SK-N-MC (cell line): ENCODE data around the gene ZNF860.
"Not testable (repeated sequence)": the region's sequence is repeated elsewhere in the genome, so short reads cannot be mapped to it uniquely, and the experiment has no call there.

ENCODE experiments used
- DNase-seq: peaks from one replicate; pipeline ENCODE4 v3.0.0-alpha.2; 2011; ENCODE audit warnings: low read depth, low spot score
- H3K27ac ChIP-seq: fragments of 200-600 bp; sonication (generic); 2 replicates; pipeline ENCODE4 v1.5.1; 2016; ENCODE audit warnings: mixed run types
- H3K36me3 ChIP-seq: fragments of 200-600 bp; sonication (generic); 2 replicates; pipeline ENCODE4 v1.6.1; 2017; ENCODE audit warnings: antibody characterized with exemption, low read length, mixed read lengths; ENCODE audit not compliant: insufficient read depth
- H3K4me3 ChIP-seq: fragments of 200-600 bp; sonication (generic); 2 replicates; pipeline ENCODE4 v1.5.1; 2016
- H3K9ac ChIP-seq: fragments of 200-600 bp; sonication (generic); 2 replicates; pipeline ENCODE4 v1.8.0; 2017; ENCODE audit warnings: mixed run types, mixed read lengths; ENCODE audit not compliant: insufficient read length
- H3K9me3 ChIP-seq: fragments of 200-600 bp; sonication (generic); 2 replicates; pipeline ENCODE4 v1.6.1; 2017; ENCODE audit warnings: low read depth, mild to moderate bottlenecking, antibody characterized with exemption, low read length, moderate library complexity, mixed read lengths
- EZH2 ChIP-seq: fragments of 200-600 bp; sonication (generic); IDR thresholded peaks from one replicate; pipeline ENCODE4 v1.6.1; 2017; ENCODE audit warnings: antibody characterized with exemption
- FOXP2 ChIP-seq: optimal IDR thresholded peaks from 2 replicates; pipeline ENCODE3; 2011; ENCODE audit warnings: mild to moderate bottlenecking, moderate library complexity; ENCODE audit not compliant: insufficient read depth; ENCODE audit errors: extremely low read length, control extremely low read depth
- POLR2AphosphoS5 ChIP-seq: IDR thresholded peaks from 2 replicates; pipeline ENCODE4 v1.6.1; 2012; ENCODE audit warnings: mild to moderate bottlenecking, low read depth, low read length, borderline replicate concordance

The ZNF860 gene

DNA sequence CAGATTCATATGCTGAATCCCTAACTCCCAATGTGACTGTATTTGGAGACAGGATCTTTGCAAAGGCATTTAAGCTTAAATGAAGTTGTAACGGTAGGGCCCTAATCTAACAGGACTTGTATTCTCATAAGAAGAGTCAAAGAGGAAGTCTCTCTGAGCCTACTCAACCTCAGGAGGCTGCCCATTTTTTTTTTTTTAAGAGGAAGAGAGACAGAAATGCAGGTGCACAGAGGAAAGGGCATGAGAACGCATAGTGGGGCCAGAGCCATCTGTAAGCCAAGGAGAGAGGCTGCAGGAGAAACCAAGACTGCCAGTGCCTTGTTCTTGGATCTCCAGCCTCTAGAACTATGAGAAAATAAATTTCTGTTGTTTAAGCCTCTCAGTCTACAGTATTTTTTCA, 28.4 kb downstream of the ZNF860 start:
- Histone ChIP-seq H3K27ac (no peak overlapping the region), H3K9ac (no peak overlapping the region), H3K9me3 (no peaks in the 10 kb centered on the region), H3K36me3 (no peaks in the 10 kb centered on the region), H3K4me3 (no peak overlapping the region)
- TF ChIP-seq EZH2: no peak
- TF ChIP-seq FOXP2: no peak
- TF ChIP-seq POLR2AphosphoS5: no peak
- no peak for DNase-seq

DNA sequence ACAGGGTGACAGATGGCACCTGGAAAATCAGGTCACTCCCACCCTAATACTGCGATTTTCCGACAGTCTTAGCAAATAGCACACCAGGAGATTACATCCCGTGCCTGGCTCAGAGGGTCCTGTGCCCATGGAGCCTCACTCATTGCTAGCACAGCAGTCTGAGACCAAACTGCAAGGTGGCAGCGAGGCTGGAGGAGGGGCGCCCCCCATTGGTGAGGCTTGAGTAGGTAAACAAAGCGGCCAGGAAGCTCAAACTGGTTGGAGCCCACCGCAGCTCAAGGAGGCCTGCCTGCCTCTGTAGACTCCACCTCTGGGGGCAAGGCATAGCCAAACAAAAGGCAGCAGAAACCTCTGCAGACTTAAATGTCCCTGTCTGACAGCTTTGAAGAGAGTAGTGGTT, 29.1 kb downstream of the ZNF860 start:
- H3K9ac ChIP-seq, H3K9me3 ChIP-seq, H3K27ac ChIP-seq, H3K4me3 ChIP-seq, DNase-seq, H3K36me3 ChIP-seq: not testable (repeated sequence)

DNA sequence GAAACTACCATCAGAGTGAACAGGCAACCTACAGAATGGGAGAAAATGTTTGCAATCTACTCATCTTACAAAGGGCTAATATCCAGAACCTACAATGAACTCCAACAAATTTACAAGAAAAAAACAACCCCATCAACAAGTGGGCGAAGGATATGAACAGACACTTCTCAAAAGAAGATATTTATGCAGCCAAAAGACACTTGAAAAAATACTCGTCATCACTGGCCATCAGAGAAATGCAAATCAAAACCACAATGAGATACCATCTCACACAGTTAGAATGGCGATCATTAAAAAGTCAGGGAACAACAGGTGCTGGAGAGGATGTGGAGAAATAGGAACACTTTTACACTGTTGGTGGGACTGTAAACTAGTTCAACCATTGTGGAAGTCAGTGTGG, 34.1 kb downstream of the ZNF860 start:
- H3K36me3 ChIP-seq, H3K27ac ChIP-seq, H3K9ac ChIP-seq, H3K4me3 ChIP-seq, DNase-seq, H3K9me3 ChIP-seq: not testable (repeated sequence)

DNA sequence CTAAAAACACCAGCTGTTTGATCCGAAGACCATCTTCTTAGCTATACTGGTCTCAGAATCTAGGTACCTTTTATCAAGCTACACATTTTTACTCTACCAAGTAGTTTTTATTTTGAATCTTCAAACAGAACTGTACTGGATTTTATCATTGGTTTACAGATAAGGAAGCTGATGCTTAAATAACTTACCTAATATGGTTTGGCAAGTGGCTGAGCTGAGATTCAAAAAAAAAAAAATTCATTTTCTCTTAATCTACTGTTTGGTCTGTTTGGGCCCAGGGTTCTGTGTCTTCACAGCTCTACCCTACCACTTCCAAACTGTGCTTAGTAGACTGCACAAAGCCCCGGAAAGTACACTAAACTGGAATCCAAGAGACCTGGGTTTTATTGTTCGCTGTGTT, 35.7 kb downstream of the ZNF860 start:
- no peak for TF ChIP-seq EZH2
- no peak for TF ChIP-seq POLR2AphosphoS5
- TF ChIP-seq FOXP2: no peak
- H3K4me3 ChIP-seq: no peak overlapping the region
- no peaks in the 10 kb centered on the region for H3K9me3 ChIP-seq
- no peak for DNase-seq
- H3K9ac ChIP-seq: no peak overlapping the region
- no peaks in the 10 kb centered on the region for H3K36me3 ChIP-seq
- no peak overlapping the region for H3K27ac ChIP-seq

DNA sequence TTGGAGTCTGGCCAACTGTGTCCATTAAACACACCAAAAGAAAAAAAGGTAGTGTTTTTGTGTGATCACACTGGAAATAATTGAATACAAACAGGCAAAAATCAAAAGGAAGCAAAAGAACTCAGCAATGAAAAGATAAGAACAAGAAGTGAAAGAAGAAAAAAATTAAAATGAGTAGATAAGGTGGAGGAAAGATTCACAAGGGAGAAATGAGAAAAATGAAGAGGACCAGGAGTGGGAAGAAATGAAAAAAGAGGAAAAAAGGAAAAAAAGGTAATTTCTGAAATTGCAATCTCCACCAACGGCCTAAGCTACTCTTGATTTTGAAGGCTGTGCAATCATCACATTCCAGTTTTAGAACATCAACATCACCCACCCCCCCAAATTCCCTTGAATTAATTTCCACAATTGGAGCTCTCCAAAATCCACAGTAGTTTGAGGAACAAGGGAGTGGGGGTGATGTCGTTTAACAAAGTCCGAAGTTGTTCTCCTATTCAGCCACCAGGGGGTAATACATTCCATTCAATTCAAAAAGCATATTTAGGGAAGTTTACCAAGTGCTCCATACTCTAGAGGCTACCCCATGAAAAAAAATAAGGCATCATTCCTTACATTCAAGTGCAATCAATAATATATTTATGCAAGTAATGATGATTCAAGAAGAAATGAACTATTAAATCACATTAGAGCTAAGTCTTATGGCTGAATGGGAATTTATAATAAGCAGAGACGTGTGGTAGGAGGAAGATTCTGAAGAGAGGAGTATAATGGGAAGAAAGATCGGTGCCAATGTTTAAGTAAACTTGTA, 37.4 kb downstream of the ZNF860 start:
- H3K27ac ChIP-seq: no peak overlapping the region
- no peak for DNase-seq

DNA sequence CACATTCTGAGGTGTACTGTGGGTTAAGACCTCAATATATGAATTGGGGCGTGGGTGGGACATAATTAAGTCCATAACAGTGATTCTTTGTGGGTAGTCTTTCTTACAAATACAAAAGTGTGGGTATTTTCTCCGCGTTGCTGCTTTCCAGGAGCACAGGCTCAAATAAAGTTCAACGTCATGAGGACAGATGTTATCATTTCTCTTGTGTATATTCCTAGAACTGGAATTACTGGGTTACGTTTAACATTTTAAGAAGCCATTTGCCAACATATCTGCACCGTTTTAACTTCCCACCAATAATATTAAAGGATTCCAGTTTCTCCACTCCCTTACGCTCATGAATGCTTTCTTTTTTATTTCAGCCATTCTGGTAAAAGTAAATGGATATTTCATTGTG, 39.6 kb downstream of the ZNF860 start:
- no peak for DNase-seq
- Histone ChIP-seq H3K36me3 (no peaks in the 10 kb centered on the region), H3K9ac (no peak overlapping the region), H3K27ac (no peak overlapping the region), H3K9me3 (no peaks in the 10 kb centered on the region), H3K4me3 (no peak overlapping the region)
- TF ChIP-seq EZH2: no peak
- no peak for TF ChIP-seq POLR2AphosphoS5
- TF ChIP-seq FOXP2: no peak

More for the DNA sequence above, 37.4 kb downstream of the ZNF860 start:
- Histone ChIP-seq H3K4me3 (no peak overlapping the region), H3K9me3 (no peaks in the 10 kb centered on the region), H3K9ac (no peak overlapping the region), H3K36me3 (no peaks in the 10 kb centered on the region)
- TF ChIP-seq EZH2: no peak

DNA sequence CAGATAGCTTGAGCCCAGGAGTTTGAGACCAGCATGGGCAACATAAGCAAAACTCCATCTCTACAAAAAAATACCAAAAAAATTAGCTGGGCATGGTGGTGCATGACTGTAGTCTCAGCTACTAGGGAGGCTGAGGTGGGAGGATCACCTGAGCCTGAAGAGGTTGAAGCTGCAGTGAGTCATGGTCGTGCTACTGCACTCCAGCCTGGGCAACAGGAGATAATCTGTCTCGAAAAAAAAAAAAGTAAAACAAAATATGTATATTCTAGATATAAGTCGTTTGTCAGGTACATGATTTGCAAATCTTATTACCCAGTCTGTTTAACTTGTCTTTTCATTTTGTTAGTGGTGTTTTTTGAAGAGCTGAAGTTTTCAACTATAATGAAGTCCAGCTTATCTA, 40.2 kb downstream of the ZNF860 start:
- H3K27ac ChIP-seq: no peak overlapping the region
- H3K36me3 ChIP-seq: no peaks in the 10 kb centered on the region
- H3K4me3 ChIP-seq: no peak overlapping the region
- no peak overlapping the region for H3K9ac ChIP-seq
- H3K9me3 ChIP-seq: no peaks in the 10 kb centered on the region
- DNase-seq: no peak
- TF ChIP-seq FOXP2 (no peak), POLR2AphosphoS5 (no peak), EZH2 (no peak)

DNA sequence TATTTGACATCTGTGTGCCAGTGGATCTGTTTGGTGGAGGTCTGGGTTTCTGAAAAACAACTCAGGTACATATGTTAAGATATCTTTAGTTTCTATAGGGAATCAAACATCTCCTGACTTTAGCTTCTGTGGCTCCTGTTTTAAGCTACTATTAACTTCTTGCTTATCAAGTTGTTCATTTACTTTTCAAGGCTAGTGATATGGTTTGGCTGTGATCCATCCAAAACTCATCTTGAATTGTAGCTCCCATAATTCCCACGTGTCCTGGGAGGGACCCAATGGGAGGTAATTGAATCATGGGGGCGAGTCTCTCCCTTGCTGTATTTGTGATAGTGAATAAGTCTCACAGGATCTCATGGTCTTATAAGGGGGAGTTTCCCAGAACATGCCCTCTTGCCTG, 41.4 kb downstream of the ZNF860 start:
- Histone ChIP-seq H3K27ac (no peak overlapping the region), H3K9me3 (no peaks in the 10 kb centered on the region), H3K4me3 (no peak overlapping the region), H3K9ac (no peak overlapping the region), H3K36me3 (no peaks in the 10 kb centered on the region)
- TF ChIP-seq FOXP2: no peak
- no peak for TF ChIP-seq POLR2AphosphoS5
- no peak for TF ChIP-seq EZH2
- DNase-seq: no peak

DNA sequence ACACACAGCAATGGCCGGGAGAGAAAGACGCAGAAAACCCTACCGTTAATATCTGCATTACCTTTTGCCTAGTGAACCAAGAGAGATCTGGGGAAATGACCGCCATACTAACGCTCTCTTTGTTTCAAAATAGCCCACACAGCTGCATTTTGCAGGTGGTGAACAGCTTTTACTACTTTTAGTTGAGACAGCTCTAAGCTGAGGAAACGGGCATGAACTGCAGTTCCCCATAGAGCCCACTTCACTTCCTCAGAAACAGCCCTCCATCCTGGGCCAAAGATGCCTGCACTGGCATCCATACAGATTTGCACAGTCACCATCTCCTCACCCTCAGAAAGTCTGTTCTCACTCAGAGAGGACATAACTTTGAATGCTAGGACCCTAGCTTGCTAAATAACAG, 45.0 kb downstream of the ZNF860 start:
- no peak overlapping the region for H3K9ac ChIP-seq

More for the DNA sequence above, 45.0 kb downstream of the ZNF860 start:
- H3K36me3 ChIP-seq: no peaks in the 10 kb centered on the region
- H3K9me3 ChIP-seq: no peaks in the 10 kb centered on the region
- no peak for DNase-seq
- H3K4me3 ChIP-seq: no peak overlapping the region
- TF ChIP-seq FOXP2 (no peak), POLR2AphosphoS5 (no peak), EZH2 (no peak)
- H3K27ac ChIP-seq: no peak overlapping the region
